CD4-positive, alpha-beta T cell treated with Interleukin-4 for 4 hours (primary cell): ENCODE measurements around the gene MS4A5.

Source experiments
- DNase-seq: peaks from one replicate; pipeline ENCODE4 v3.0.0-alpha.2; 2020

Gene MS4A5

DNA sequence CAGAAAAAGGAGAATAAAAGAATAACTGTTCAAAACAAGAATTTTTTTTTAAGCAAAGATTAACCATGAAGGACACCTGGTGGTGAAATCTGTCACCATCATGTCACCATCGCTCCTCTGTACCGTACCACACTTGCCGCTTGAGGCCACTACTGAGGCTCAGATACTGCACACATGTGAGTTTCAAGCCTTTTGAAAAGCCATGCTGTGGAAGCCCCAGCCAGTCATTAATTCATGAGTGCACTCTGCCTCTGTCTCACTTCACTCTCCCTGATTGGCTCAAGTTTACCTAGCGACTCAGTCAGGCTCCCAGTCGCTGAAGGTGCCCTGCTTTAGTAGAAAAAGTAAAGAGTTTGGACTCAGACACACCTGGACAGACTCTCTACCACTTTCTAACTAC, 56.6 kb downstream of the MS4A5 start:
- peak; percentile 31 for DNase-seq

GRCh38 chr11:60492488-60493009, 63.2 kb downstream of the MS4A5 start, which contains the start of gene MS4A12:
Gene MS4A12, plus strand, starts transcription at chr11:60492778. Its CDS starts 4,541 bp downstream, at chr11:60497319.
- DNase-seq, result no peak

DNA sequence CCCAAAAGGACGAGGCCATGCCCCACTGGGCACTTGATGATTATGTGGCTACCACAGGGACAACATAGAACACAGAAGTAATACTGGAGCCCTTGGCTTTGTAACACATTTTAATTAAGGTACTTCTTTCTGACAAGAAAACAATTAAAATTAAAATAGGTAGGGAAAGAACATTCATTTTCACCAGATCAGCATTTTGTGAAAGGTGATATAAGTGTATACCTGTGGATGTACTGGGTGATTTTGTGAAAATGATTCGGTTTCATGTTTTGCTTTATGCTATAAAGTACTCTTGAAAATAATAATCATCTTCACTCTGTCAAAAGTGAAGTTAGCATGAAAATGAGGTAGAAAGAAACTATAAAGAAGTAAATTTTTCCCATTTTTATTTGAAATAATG, 64.1 kb downstream of the MS4A5 start:
- DNase-seq, result no peak
